ENCODE results near the gene MSANTD3. TPM values are rescaled to one million over a fixed set of nuclear protein-coding genes. Genes with fewer than 3 reads are reported as not detected.
A peak's percentile ranks its signal among the peaks of the same experiment; 100 is the strongest.
"Not testable (repeated sequence)": the region's sequence is repeated elsewhere in the genome, so short reads cannot be mapped to it uniquely, and the experiment has no call there.

MSANTD3 gene
- total RNA-seq, 1 experiment from 2014 or later = 101 TPM

GRCh38 chr9:100426189-100426529 is 784 bp upstream of the MSANTD3 start:
- in situ Hi-C loops (cut with HindIII; ENCODE audit: low pct_unique_long_range_greater_than_20kb, low sequenced_read_pairs) = no loop called here
- no peak for DNase-seq (ENCODE audit: low read depth, low spot score)

- in situ Hi-C loops (cut with HindIII; ENCODE audit: low pct_unique_long_range_greater_than_20kb, low sequenced_read_pairs) = no loop called here
- peak; percentile 66 for DNase-seq (ENCODE audit: low read depth, low spot score)
Measured at GRCh38 chr9:100427366-100428263, 672 bp downstream of the MSANTD3 start.

GRCh38 chr9:100428871-100429654 is 2.1 kb downstream of the MSANTD3 start:
- in situ Hi-C loops (cut with HindIII; ENCODE audit: low pct_unique_long_range_greater_than_20kb, low sequenced_read_pairs) = no loop called here
- DNase-seq (ENCODE audit: low read depth, low spot score) = peak; percentile 95

GRCh38 chr9:100430286-100430940 is 3.5 kb downstream of the MSANTD3 start:
- in situ Hi-C loops (cut with HindIII; ENCODE audit: low pct_unique_long_range_greater_than_20kb, low sequenced_read_pairs) = no loop called here

GRCh38 chr9:100431886-100432285 is 4.9 kb downstream of the MSANTD3 start:
- no peak for DNase-seq (ENCODE audit: low read depth, low spot score)
- in situ Hi-C loops (cut with HindIII; ENCODE audit: low pct_unique_long_range_greater_than_20kb, low sequenced_read_pairs) = no loop called here

More at GRCh38 chr9:100430286-100430940, 3.5 kb downstream of the MSANTD3 start:
- peak; percentile 42 for DNase-seq (ENCODE audit: low read depth, low spot score)

GRCh38 chr9:100432736-100433135 is 5.8 kb downstream of the MSANTD3 start:
- in situ Hi-C loops (cut with HindIII; ENCODE audit: low pct_unique_long_range_greater_than_20kb, low sequenced_read_pairs) = no loop called here
- no peak for DNase-seq (ENCODE audit: low read depth, low spot score)

GRCh38 chr9:100436571-100436970 is 9.6 kb downstream of the MSANTD3 start:
- in situ Hi-C loops (cut with HindIII; ENCODE audit: low pct_unique_long_range_greater_than_20kb, low sequenced_read_pairs) = no loop called here

GRCh38 chr9:100437860-100438805 is 11.2 kb downstream of the MSANTD3 start:
- in situ Hi-C loops (cut with HindIII; ENCODE audit: low pct_unique_long_range_greater_than_20kb, low sequenced_read_pairs) = no loop called here
- DNase-seq (ENCODE audit: low read depth, low spot score) = peak; percentile 89

More at GRCh38 chr9:100436571-100436970, 9.6 kb downstream of the MSANTD3 start:
- DNase-seq (ENCODE audit: low read depth, low spot score) = no peak

GRCh38 chr9:100440071-100440470 is 13.1 kb downstream of the MSANTD3 start:
- in situ Hi-C loops (cut with HindIII; ENCODE audit: low pct_unique_long_range_greater_than_20kb, low sequenced_read_pairs) = no loop called here
- DNase-seq (ENCODE audit: low read depth, low spot score) = no peak

GRCh38 chr9:100440487-100440886 is 13.5 kb downstream of the MSANTD3 start:
- in situ Hi-C loops (cut with HindIII; ENCODE audit: low pct_unique_long_range_greater_than_20kb, low sequenced_read_pairs); DNase-seq (ENCODE audit: low read depth, low spot score): not testable (repeated sequence)

GRCh38 chr9:100441911-100442361 is 15.0 kb downstream of the MSANTD3 start:
- in situ Hi-C loops (cut with HindIII; ENCODE audit: low pct_unique_long_range_greater_than_20kb, low sequenced_read_pairs) = no loop called here
- DNase-seq (ENCODE audit: low read depth, low spot score) = no peak

GRCh38 chr9:100443781-100444768 is 17.1 kb downstream of the MSANTD3 start:
- DNase-seq (ENCODE audit: low read depth, low spot score) = no peak
- in situ Hi-C loops (cut with HindIII; ENCODE audit: low pct_unique_long_range_greater_than_20kb, low sequenced_read_pairs) = no loop called here

- in situ Hi-C loops (cut with HindIII; ENCODE audit: low pct_unique_long_range_greater_than_20kb, low sequenced_read_pairs) = no loop called here
Measured at GRCh38 chr9:100445161-100445902, 18.4 kb downstream of the MSANTD3 start.

GRCh38 chr9:100445903-100446549 is 19.1 kb downstream of the MSANTD3 start:
- in situ Hi-C loops (cut with HindIII; ENCODE audit: low pct_unique_long_range_greater_than_20kb, low sequenced_read_pairs) = no loop called here
- no peak for DNase-seq (ENCODE audit: low read depth, low spot score)

More at GRCh38 chr9:100445161-100445902, 18.4 kb downstream of the MSANTD3 start:
- DNase-seq (ENCODE audit: low read depth, low spot score) = no peak

- in situ Hi-C loops (cut with HindIII; ENCODE audit: low pct_unique_long_range_greater_than_20kb, low sequenced_read_pairs) = no loop called here
Measured at GRCh38 chr9:100447041-100447440, 20.1 kb downstream of the MSANTD3 start.

More at GRCh38 chr9:100447041-100447440, 20.1 kb downstream of the MSANTD3 start:
- no peak for DNase-seq (ENCODE audit: low read depth, low spot score)

All from SK-MEL-5 (cell line).